Measurements from ENCODE around the gene FMN1. TPM values are rescaled to one million over a fixed set of nuclear protein-coding genes. Genes with fewer than 3 reads are reported as not detected.
A peak's percentile ranks its signal among the peaks of the same experiment; 100 is the strongest.

Gene FMN1
- total and polyA plus RNA-seq, 11 donors: 0.61 to 10.6 (median 3.6) TPM

- H3K27ac ChIP-seq: peak overlapping the region in 2 of 12 donors; percentile 34 to 83
- intact Hi-C loops (cut with DNase I): loop anchor here in 1 of 10 donors (10.0 kb wide), 1 partner anchor 64 kb away; no protein-coding TSS in a partner anchor
- no peak overlapping the region for H3K4me3 ChIP-seq
- H3K9me3 ChIP-seq: no peaks in the 10 kb centered on the region
- peaks cover 0 to 19% (median 0%) of the 10 kb centered on the region in 12 donors for H3K4me1 ChIP-seq
- DNase-seq (no peak), ATAC-seq (no peak)
- H3K36me3 ChIP-seq: no peaks in the 10 kb centered on the region
- TF ChIP-seq POLR2A (IDR thresholded peaks at IDR 0.05) (no peak), CTCF (IDR thresholded peaks at IDR 0.05) (no peak)
- no peaks in the 10 kb centered on the region for H3K27me3 ChIP-seq
Observed at GRCh38 chr15:33069161-33069560, 125.4 kb downstream of the FMN1 start.

GRCh38 chr15:33068511-33068990 is 126.0 kb downstream of the FMN1 start:
- Histone ChIP-seq H3K4me1 (peaks cover 0 to 19% (median 0%) of the 10 kb centered on the region in 12 donors), H3K36me3 (no peaks in the 10 kb centered on the region), H3K9me3 (no peaks in the 10 kb centered on the region), H3K27ac (peak overlapping the region in 3 of 12 donors; percentile 34 to 83 (median 42)), H3K4me3 (peak overlapping the region in 1 of 12 donors; percentile 45), H3K27me3 (no peaks in the 10 kb centered on the region)
- intact Hi-C loops (cut with DNase I): loop anchor here in 1 of 10 donors (10.0 kb wide), 1 partner anchor 64 kb away; no protein-coding TSS in a partner anchor
- 49 to 54% (median 52%) methylated on average over 8 of the region's 8 CpGs for WGBS, 4 donors
- ATAC-seq (peak; percentile 68 to 85 (median 78)), DNase-seq (peak in 2 of 5 donors; percentile 20 to 46)
- TF ChIP-seq CTCF (IDR thresholded peaks at IDR 0.05): no peak
- TF ChIP-seq POLR2A (IDR thresholded peaks at IDR 0.05): no peak

- TF ChIP-seq CTCF (IDR thresholded peaks at IDR 0.05): no peak
- TF ChIP-seq POLR2A (IDR thresholded peaks at IDR 0.05): no peak
- H3K36me3 ChIP-seq: no peaks in the 10 kb centered on the region
- intact Hi-C loops (cut with DNase I): loop anchor here in 1 of 10 donors (10.0 kb wide), 1 partner anchor 63 kb away; no protein-coding TSS in a partner anchor
- peak; percentile 41 to 74 (median 53) for DNase-seq
- H3K4me1 ChIP-seq: peaks cover 0 to 19% (median 0%) of the 10 kb centered on the region in 12 donors
- H3K4me3 ChIP-seq: peak overlapping the region in 5 of 12 donors; percentile 4 to 45 (median 29)
- WGBS, 4 donors: 62 to 67% (median 62%) methylated on average over 10 to 14 of the region's 14 CpGs
- no peaks in the 10 kb centered on the region for H3K27me3 ChIP-seq
- peak overlapping the region in 3 of 12 donors; percentile 34 to 83 (median 42) for H3K27ac ChIP-seq
- H3K9me3 ChIP-seq: no peaks in the 10 kb centered on the region
- peak; percentile 59 to 85 (median 82) for ATAC-seq
Observed at GRCh38 chr15:33068007-33068481, 126.5 kb downstream of the FMN1 start.

- DNase-seq: no peak
- TF ChIP-seq POLR2A (IDR thresholded peaks at IDR 0.05): no peak
- TF ChIP-seq CTCF (IDR thresholded peaks at IDR 0.05): no peak
- ATAC-seq: no peak
- WGBS, 4 donors: 50 to 66% (median 58%) methylated on average over 9 of the region's 9 CpGs
- Histone ChIP-seq H3K4me3 (peak overlapping the region in 5 of 12 donors; percentile 4 to 45 (median 29)), H3K27me3 (no peaks in the 10 kb centered on the region), H3K9me3 (no peaks in the 10 kb centered on the region), H3K27ac (peak overlapping the region in 1 of 12 donors; percentile 83), H3K4me1 (peaks cover 0 to 19% (median 0%) of the 10 kb centered on the region in 12 donors), H3K36me3 (no peaks in the 10 kb centered on the region)
- intact Hi-C loops (cut with DNase I): loop anchor here in 1 of 10 donors (10.0 kb wide), 1 partner anchor 63 kb away; no protein-coding TSS in a partner anchor
Observed at GRCh38 chr15:33067456-33067855, 127.1 kb downstream of the FMN1 start.
